GM23338 (cell line): ENCODE results near the gene ARHGEF37. TPM values are rescaled to one million over a fixed set of nuclear protein-coding genes. Genes with fewer than 3 reads are reported as not detected.

Source experiments
- ATAC-seq: fragments of 200-7000 bp; cut with Tn5 transposase; 3 replicates; pipeline ENCODE4 v1.9.1; 2020
- DNase-seq: peaks from one replicate; pipeline ENCODE4 v3.0.0-alpha.2; 2015; ENCODE audit warnings: low spot score
- H2AFZ ChIP-seq: fragments of 200-600 bp; sonication (generic); 2 replicates; pipeline ENCODE4 v1.8.0; 2016; ENCODE audit warnings: antibody characterized with exemption, mild to moderate bottlenecking, moderate library complexity
- H3F3A ChIP-seq: fragments of 200-600 bp; sonication (generic); replicated peaks from 2 replicates; pipeline ENCODE4 v1.8.0; 2017; ENCODE audit warnings: antibody characterized with exemption, mixed run types, low read depth
- H3K27ac ChIP-seq: fragments of 200-600 bp; sonication (generic); 2 replicates; pipeline ENCODE4 v1.6.1; 2016; ENCODE audit warnings: low read depth
- H3K27me3 ChIP-seq: fragments of 200-600 bp; sonication (generic); 2 replicates; pipeline ENCODE4 v1.8.0; 2016; ENCODE audit warnings: mild to moderate bottlenecking, mixed run types, moderate library complexity; ENCODE audit not compliant: insufficient read depth
- H3K36me3 ChIP-seq: fragments of 200-600 bp; sonication (generic); 2 replicates; pipeline ENCODE4 v1.8.0; 2016; ENCODE audit warnings: mild to moderate bottlenecking; ENCODE audit not compliant: insufficient read depth
- H3K4me1 ChIP-seq: fragments of 200-600 bp; sonication (generic); 2 replicates; pipeline ENCODE4 v1.8.0; 2016; ENCODE audit warnings: mild to moderate bottlenecking, moderate library complexity; ENCODE audit not compliant: insufficient read depth
- H3K4me2 ChIP-seq: fragments of 200-600 bp; sonication (generic); 2 replicates; pipeline ENCODE4 v1.7.1; 2017; ENCODE audit warnings: mixed run types
- H3K4me3 ChIP-seq: fragments of 200-600 bp; sonication (generic); 2 replicates; pipeline ENCODE4 v1.6.1; 2016; ENCODE audit warnings: mixed run types
- H3K79me2 ChIP-seq: fragments of 200-600 bp; sonication (generic); replicated peaks from 2 replicates; pipeline ENCODE4 v1.8.0; 2017; ENCODE audit warnings: mild to moderate bottlenecking; ENCODE audit not compliant: insufficient read depth
- H3K9me2 ChIP-seq: fragments of 200-600 bp; sonication (generic); 2 replicates; pipeline ENCODE4 v1.8.0; 2017; ENCODE audit not compliant: insufficient read depth
- H4K20me1 ChIP-seq: fragments of 200-600 bp; sonication (generic); replicated peaks from 2 replicates; pipeline ENCODE4 v1.8.0; 2017; ENCODE audit warnings: mild to moderate bottlenecking; ENCODE audit not compliant: insufficient read depth
- H3K27ac Mint-ChIP-seq: 2 replicates; pipeline ENCODE4 v1.8.0; 2020; ENCODE audit warnings: inconsistent platforms, mild to moderate bottlenecking, moderate library complexity, mixed read lengths
- H3K27me3 Mint-ChIP-seq: 3 replicates; pipeline ENCODE4 v1.8.0; 2022; ENCODE audit warnings: low read depth, mild to moderate bottlenecking, moderate library complexity, mixed read lengths, inconsistent platforms; ENCODE audit not compliant: insufficient read depth, poor library complexity
- H3K36me3 Mint-ChIP-seq: 3 replicates; pipeline ENCODE4 v1.8.0; 2021; ENCODE audit warnings: low read depth, mild to moderate bottlenecking, inconsistent platforms, moderate library complexity, mixed read lengths
- H3K4me1 Mint-ChIP-seq: 3 replicates; pipeline ENCODE4 v1.8.0; 2020; ENCODE audit warnings: mild to moderate bottlenecking, inconsistent platforms, mixed read lengths
- H3K4me3 Mint-ChIP-seq: 3 replicates; pipeline ENCODE4 v1.8.0; 2021; ENCODE audit warnings: moderate library complexity, mild to moderate bottlenecking, inconsistent platforms, mixed read lengths
- H3K9me3 Mint-ChIP-seq: 3 replicates; pipeline ENCODE4 v1.8.0; 2020; ENCODE audit warnings: moderate library complexity, mild to moderate bottlenecking, inconsistent platforms, mixed read lengths
- CREB1 ChIP-seq: fragments of 250-450 bp; sonication (Bioruptor Pico); IDR thresholded peaks from 2 replicates; pipeline ENCODE4 v1.5.0; 2020; ENCODE audit warnings: low read depth, mild to moderate bottlenecking, moderate library complexity
- ETS1 ChIP-seq: IDR thresholded peaks from 2 replicates; pipeline ENCODE4 v1.6.1; 2016; ENCODE audit warnings: antibody characterized with exemption
- EZH2 ChIP-seq: fragments of 200-600 bp; sonication (generic); IDR thresholded peaks from one replicate; pipeline ENCODE4 v1.8.0; 2017; ENCODE audit warnings: antibody characterized with exemption, mild to moderate bottlenecking, low read depth; ENCODE audit not compliant: unreplicated experiment
- JUNB ChIP-seq: IDR thresholded peaks from one replicate; pipeline ENCODE4 v1.6.1; 2016; ENCODE audit warnings: antibody characterized with exemption; ENCODE audit not compliant: unreplicated experiment
- NANOG ChIP-seq: IDR thresholded peaks from 2 replicates; pipeline ENCODE4 v1.6.1; 2016; ENCODE audit warnings: antibody characterized with exemption, borderline replicate concordance
- POLR2AphosphoS5 ChIP-seq: IDR thresholded peaks from 2 replicates; pipeline ENCODE4 v1.6.1; 2016; ENCODE audit warnings: antibody characterized with exemption, low read depth
- REST ChIP-seq: IDR thresholded peaks from one replicate; pipeline ENCODE4 v1.6.1; 2018; ENCODE audit warnings: antibody characterized with exemption; ENCODE audit not compliant: unreplicated experiment
- STAT1 ChIP-seq: IDR thresholded peaks from one replicate; pipeline ENCODE4 v1.6.1; 2016; ENCODE audit warnings: antibody characterized with exemption; ENCODE audit not compliant: unreplicated experiment
- ZNF114 ChIP-seq: fragments of 250-450 bp; sonication (Bioruptor Pico); IDR thresholded peaks from 2 replicates; pipeline ENCODE4 v1.5.0; 2020; ENCODE audit warnings: mild to moderate bottlenecking, moderate library complexity
- ZNF331 ChIP-seq: fragments of 250-450 bp; sonication (Bioruptor Pico); IDR thresholded peaks from 2 replicates; pipeline ENCODE4 v1.5.0; 2020; ENCODE audit warnings: low read depth, mild to moderate bottlenecking, moderate library complexity
- polyA plus RNA-seq: library from polyadenylated mRNA; unstranded; fragments of >200 nt; fragmentation: Nextera tagmentation; extraction: Ambion mirVana; gene quantifications from 2 replicates; pipeline ENCODE4 v1.2.1, GENCODE V29; 2016
- total RNA-seq: library from RNA; depleted of rRNA; stranded (reverse); fragments of >200 nt; shearing (Covaris generic); gene quantifications from 2 replicates; pipeline ENCODE4 v1.2.3, GENCODE V29; 2014
- TF ChIP-seq, protein P1 (sequence below): fragments of 250-450 bp; sonication (Bioruptor Pico); IDR thresholded peaks from 2 replicates; pipeline ENCODE4 v1.5.0; 2020; ENCODE audit warnings: mild to moderate bottlenecking, moderate library complexity

Gene ARHGEF37
- total and polyA plus RNA-seq, 2 experiments from 2014 or later: 0.14 to 0.79 TPM

DNA sequence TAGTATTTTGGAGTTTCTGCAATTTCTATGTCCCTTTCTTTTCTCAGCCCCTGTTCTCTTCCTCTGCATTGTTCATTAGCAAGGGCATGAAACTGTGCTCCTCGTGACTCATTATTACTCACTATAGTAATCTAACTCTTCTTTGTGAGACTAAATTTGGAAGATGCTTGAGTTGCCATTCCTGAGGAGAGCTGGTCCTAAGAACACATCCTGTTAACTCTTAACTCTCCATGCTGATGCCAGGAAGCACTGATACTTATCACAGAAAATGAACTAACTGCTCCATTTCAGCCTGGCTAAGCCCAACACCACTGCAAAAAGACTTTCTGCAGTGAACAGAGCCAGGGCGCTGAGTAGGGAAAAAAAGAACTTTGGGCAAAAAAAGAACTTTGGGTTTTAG lies 19.4 kb upstream of the ARHGEF37 start:
- TF ChIP-seq ETS1: peak; percentile 77; the same call in 1 of the 2 replicates
- TF ChIP-seq EZH2: no peak
- no peak for TF ChIP-seq STAT1
- TF ChIP-seq POLR2AphosphoS5: 0 out of 2 replicates have a peak, but pooled peaks have one; percentile 25
- TF ChIP-seq JUNB: no peak
- TF ChIP-seq ZNF114: no peak
- no peak for TF ChIP-seq CREB1
- no peak for TF ChIP-seq NANOG
- no peak for TF ChIP-seq REST
- Mint-ChIP-seq H3K27me3 (peaks cover 4% of the 10 kb centered on the region), H3K9me3 (no peaks in the 10 kb centered on the region), H3K4me3 (peak overlapping the region; percentile 35; the same call in 1 of the 3 replicates), H3K4me1 (peaks cover 36% of the 10 kb centered on the region), H3K27ac (peak overlapping the region; percentile 90), H3K36me3 (no peaks in the 10 kb centered on the region)
- Histone ChIP-seq H3K9me2 (no peaks in the 10 kb centered on the region), H2AFZ (no peak overlapping the region), H3K79me2 (no peaks in the 10 kb centered on the region), H3K36me3 (no peaks in the 10 kb centered on the region), H3K4me3 (peak overlapping the region; percentile 0; the same call in 1 of the 2 replicates), H3F3A (peaks cover 4% of the 10 kb centered on the region), H4K20me1 (no peaks in the 10 kb centered on the region), H3K27ac (peak overlapping the region; percentile 89), H3K4me2 (peak overlapping the region; percentile 4), H3K27me3 (no peaks in the 10 kb centered on the region), H3K4me1 (peaks cover 25% of the 10 kb centered on the region)
- DNase-seq (peak; percentile 80), ATAC-seq (peak; percentile 40; the same call in 2 of the 3 replicates)

GRCh38 chr5:149563466-149563865 lies 17.8 kb upstream of the ARHGEF37 start:
- peak overlapping the region; percentile 59 for H3K4me2 ChIP-seq
- no peak for ATAC-seq
- H3K9me3 Mint-ChIP-seq: no peaks in the 10 kb centered on the region
- H3K4me1 ChIP-seq: peaks cover 25% of the 10 kb centered on the region
- peaks cover 36% of the 10 kb centered on the region for H3K4me1 Mint-ChIP-seq
- H3F3A ChIP-seq: peaks cover 4% of the 10 kb centered on the region
- H3K27me3 ChIP-seq: no peaks in the 10 kb centered on the region
- H3K4me3 Mint-ChIP-seq: no peak overlapping the region; the same call in 2 of the 3 replicates
- no peak for DNase-seq
- no peaks in the 10 kb centered on the region for H3K79me2 ChIP-seq
- H3K36me3 ChIP-seq: no peaks in the 10 kb centered on the region
- H3K36me3 Mint-ChIP-seq: no peaks in the 10 kb centered on the region
- H3K27ac ChIP-seq: peak overlapping the region; percentile 89
- H3K9me2 ChIP-seq: no peaks in the 10 kb centered on the region
- H4K20me1 ChIP-seq: no peaks in the 10 kb centered on the region
- H3K4me3 ChIP-seq: no peak overlapping the region
- peak overlapping the region; percentile 27; the same call in 1 of the 2 replicates for H3K27ac Mint-ChIP-seq
- H2AFZ ChIP-seq: peak overlapping the region; percentile 44; the same call in 1 of the 2 replicates
- peaks cover 4% of the 10 kb centered on the region for H3K27me3 Mint-ChIP-seq
- TF ChIP-seq, protein P1, sequence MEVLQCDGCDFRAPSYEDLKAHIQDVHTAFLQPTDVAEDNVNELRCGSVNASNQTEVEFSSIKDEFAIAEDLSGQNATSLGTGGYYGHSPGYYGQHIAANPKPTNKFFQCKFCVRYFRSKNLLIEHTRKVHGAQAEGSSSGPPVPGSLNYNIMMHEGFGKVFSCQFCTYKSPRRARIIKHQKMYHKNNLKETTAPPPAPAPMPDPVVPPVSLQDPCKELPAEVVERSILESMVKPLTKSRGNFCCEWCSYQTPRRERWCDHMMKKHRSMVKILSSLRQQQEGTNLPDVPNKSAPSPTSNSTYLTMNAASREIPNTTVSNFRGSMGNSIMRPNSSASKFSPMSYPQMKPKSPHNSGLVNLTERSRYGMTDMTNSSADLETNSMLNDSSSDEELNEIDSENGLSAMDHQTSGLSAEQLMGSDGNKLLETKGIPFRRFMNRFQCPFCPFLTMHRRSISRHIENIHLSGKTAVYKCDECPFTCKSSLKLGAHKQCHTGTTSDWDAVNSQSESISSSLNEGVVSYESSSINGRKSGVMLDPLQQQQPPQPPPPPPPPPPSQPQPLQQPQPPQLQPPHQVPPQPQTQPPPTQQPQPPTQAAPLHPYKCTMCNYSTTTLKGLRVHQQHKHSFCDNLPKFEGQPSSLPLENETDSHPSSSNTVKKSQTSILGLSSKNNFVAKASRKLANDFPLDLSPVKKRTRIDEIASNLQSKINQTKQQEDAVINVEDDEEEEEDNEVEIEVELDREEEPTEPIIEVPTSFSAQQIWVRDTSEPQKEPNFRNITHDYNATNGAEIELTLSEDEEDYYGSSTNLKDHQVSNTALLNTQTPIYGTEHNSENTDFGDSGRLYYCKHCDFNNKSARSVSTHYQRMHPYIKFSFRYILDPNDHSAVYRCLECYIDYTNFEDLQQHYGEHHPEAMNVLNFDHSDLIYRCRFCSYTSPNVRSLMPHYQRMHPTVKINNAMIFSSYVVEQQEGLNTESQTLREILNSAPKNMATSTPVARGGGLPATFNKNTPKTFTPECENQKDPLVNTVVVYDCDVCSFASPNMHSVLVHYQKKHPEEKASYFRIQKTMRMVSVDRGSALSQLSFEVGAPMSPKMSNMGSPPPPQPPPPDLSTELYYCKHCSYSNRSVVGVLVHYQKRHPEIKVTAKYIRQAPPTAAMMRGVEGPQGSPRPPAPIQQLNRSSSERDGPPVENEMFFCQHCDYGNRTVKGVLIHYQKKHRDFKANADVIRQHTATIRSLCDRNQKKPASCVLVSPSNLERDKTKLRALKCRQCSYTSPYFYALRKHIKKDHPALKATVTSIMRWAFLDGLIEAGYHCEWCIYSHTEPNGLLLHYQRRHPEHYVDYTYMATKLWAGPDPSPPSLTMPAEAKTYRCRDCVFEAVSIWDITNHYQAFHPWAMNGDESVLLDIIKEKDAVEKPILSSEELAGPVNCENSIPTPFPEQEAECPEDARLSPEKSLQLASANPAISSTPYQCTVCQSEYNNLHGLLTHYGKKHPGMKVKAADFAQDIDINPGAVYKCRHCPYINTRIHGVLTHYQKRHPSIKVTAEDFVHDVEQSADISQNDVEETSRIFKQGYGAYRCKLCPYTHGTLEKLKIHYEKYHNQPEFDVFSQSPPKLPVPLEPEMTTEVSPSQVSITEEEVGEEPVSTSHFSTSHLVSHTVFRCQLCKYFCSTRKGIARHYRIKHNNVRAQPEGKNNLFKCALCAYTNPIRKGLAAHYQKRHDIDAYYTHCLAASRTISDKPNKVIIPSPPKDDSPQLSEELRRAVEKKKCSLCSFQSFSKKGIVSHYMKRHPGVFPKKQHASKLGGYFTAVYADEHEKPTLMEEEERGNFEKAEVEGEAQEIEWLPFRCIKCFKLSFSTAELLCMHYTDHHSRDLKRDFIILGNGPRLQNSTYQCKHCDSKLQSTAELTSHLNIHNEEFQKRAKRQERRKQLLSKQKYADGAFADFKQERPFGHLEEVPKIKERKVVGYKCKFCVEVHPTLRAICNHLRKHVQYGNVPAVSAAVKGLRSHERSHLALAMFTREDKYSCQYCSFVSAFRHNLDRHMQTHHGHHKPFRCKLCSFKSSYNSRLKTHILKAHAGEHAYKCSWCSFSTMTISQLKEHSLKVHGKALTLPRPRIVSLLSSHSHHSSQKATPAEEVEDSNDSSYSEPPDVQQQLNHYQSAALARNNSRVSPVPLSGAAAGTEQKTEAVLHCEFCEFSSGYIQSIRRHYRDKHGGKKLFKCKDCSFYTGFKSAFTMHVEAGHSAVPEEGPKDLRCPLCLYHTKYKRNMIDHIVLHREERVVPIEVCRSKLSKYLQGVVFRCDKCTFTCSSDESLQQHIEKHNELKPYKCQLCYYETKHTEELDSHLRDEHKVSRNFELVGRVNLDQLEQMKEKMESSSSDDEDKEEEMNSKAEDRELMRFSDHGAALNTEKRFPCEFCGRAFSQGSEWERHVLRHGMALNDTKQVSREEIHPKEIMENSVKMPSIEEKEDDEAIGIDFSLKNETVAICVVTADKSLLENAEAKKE (CRISPR knock-in tag): no peak
- TF ChIP-seq STAT1: no peak
- TF ChIP-seq ZNF331: no peak
- TF ChIP-seq CREB1: no peak
